Measurements from ENCODE around the gene GALC.

- no peak for TF ChIP-seq POLR2AphosphoS5 (IDR thresholded peaks at IDR 0.05; ENCODE audit: low read depth, low read length)
- no peak for TF ChIP-seq POLR2A (IDR thresholded peaks at IDR 0.05; ENCODE audit: low read depth, low read length)
- no peak for TF ChIP-seq TAF1 (IDR thresholded peaks at IDR 0.05; ENCODE audit: borderline replicate concordance, low read depth, low read length)
These were observed 19.5 kb upstream of the GALC start for GRCh38 chr14:88012495-88012894.

Measured in GM12892 (cell line).